Eye (tissue), 1 donor: ENCODE data around the gene BOLA2.
"Not testable (repeated sequence)": the region's sequence is repeated elsewhere in the genome, so short reads cannot be mapped to it uniquely, and the experiment has no call there.

ENCODE experiments used
- DNase-seq: peaks from one replicate; pipeline ENCODE4 v3.0.0-alpha.2; 2015

BOLA2 gene

GRCh38 chr16:29454269-29454668 lies at the start of gene BOLA2, which contains the start of gene SLX1B:
Gene BOLA2 (minus strand): TSS chr16:29454351. CDS start chr16:29454253, 98 bp downstream.
Gene SLX1B (plus strand): TSS chr16:29454533.
- not testable (repeated sequence) for DNase-seq

- not testable (repeated sequence) for DNase-seq
Observed at GRCh38 chr16:29482276-29482675, 28.1 kb upstream of the BOLA2 start.

- DNase-seq = not testable (repeated sequence)
Observed at GRCh38 chr16:29472065-29472464, 17.9 kb upstream of the BOLA2 start.

- DNase-seq = not testable (repeated sequence)
Observed at GRCh38 chr16:29469660-29470059, 15.5 kb upstream of the BOLA2 start.

GRCh38 chr16:29467654-29468366 lies 13.7 kb upstream of the BOLA2 start:
- not testable (repeated sequence) for DNase-seq

- not testable (repeated sequence) for DNase-seq
Observed at GRCh38 chr16:29466904-29467303, 12.8 kb upstream of the BOLA2 start.

GRCh38 chr16:29465985-29466824 lies 12.1 kb upstream of the BOLA2 start:
- not testable (repeated sequence) for DNase-seq

GRCh38 chr16:29460647-29461030 lies 6.5 kb upstream of the BOLA2 start:
- not testable (repeated sequence) for DNase-seq

GRCh38 chr16:29459706-29460646 lies 5.8 kb upstream of the BOLA2 start, which contains the start of gene SULT1A4:
Gene SULT1A4 (plus strand): TSS chr16:29459913. CDS start chr16:29461386, 1,473 bp downstream.
- DNase-seq = not testable (repeated sequence)

- not testable (repeated sequence) for DNase-seq
Observed at GRCh38 chr16:29457660-29458059, 3.5 kb upstream of the BOLA2 start.

GRCh38 chr16:29454828-29455227 lies 677 bp upstream of the BOLA2 start:
- not testable (repeated sequence) for DNase-seq

GRCh38 chr16:29453754-29454153 lies 397 bp downstream of the BOLA2 start:
- DNase-seq = not testable (repeated sequence)

- peak; percentile 11 for DNase-seq
Observed at GRCh38 chr16:29425390-29425789, 28.8 kb downstream of the BOLA2 start.

GRCh38 chr16:29423587-29423986 lies 30.6 kb downstream of the BOLA2 start:
- not testable (repeated sequence) for DNase-seq

- peak; percentile 11 for DNase-seq
Observed at GRCh38 chr16:29405249-29405648, 48.9 kb downstream of the BOLA2 start.
